ENCODE data around the gene ALG12. TPM values are rescaled to one million over a fixed set of nuclear protein-coding genes. Genes with fewer than 3 reads are reported as not detected.

ALG12 gene
- polyA plus RNA-seq, 1 donor from 2014 or later, result 14.3 TPM

- no peaks in the 10 kb centered on the region for H3K9me2 ChIP-seq (ENCODE audit: insufficient read depth, low read length)
- no peak overlapping the region for H3K27ac ChIP-seq (ENCODE audit: low read length)
- H3K36me3 ChIP-seq (ENCODE audit: insufficient read depth, low read length), result no peaks in the 10 kb centered on the region
- no peak overlapping the region for H3K4me3 ChIP-seq (ENCODE audit: low read length)
- no peak overlapping the region for H2AFZ ChIP-seq (ENCODE audit: low read depth, low read length)
- H3K4me2 ChIP-seq (ENCODE audit: low read length), result no peak overlapping the region
- H3K27me3 ChIP-seq (ENCODE audit: insufficient read depth, low read depth, low read length), result no peaks in the 10 kb centered on the region
- no peaks in the 10 kb centered on the region for H4K20me1 ChIP-seq (ENCODE audit: insufficient read depth)
- no peak overlapping the region for H3K9ac ChIP-seq (ENCODE audit: low read length)
- no peaks in the 10 kb centered on the region for H3K79me2 ChIP-seq (replicated peaks; ENCODE audit: insufficient read depth, low read length)
- H3F3A ChIP-seq (ENCODE audit: insufficient read depth, low read length, poor library complexity, severe bottlenecking), result no peaks in the 10 kb centered on the region
- TF ChIP-seq REST (IDR thresholded peaks at IDR 0.05; ENCODE audit: borderline replicate concordance) (no peak), EP300 (conservative IDR thresholded peaks at IDR 0.05; ENCODE audit: poor library complexity, severe bottlenecking) (no peak), MXI1 (conservative IDR thresholded peaks at IDR 0.05; ENCODE audit: poor library complexity, severe bottlenecking) (no peak), EZH2 (IDR thresholded peaks at IDR 0.05; ENCODE audit: borderline replicate concordance, insufficient read depth, low read length, poor library complexity, severe bottlenecking) (no peak), RAD21 (conservative IDR thresholded peaks at IDR 0.05) (no peak), SMC3 (conservative IDR thresholded peaks at IDR 0.05; ENCODE audit: poor library complexity) (no peak), POLR2AphosphoS5 (IDR thresholded peaks at IDR 0.05) (no peak), TAF1 (IDR thresholded peaks at IDR 0.05; ENCODE audit: low read depth) (no peak)
- TF ChIP-seq, protein P1, sequence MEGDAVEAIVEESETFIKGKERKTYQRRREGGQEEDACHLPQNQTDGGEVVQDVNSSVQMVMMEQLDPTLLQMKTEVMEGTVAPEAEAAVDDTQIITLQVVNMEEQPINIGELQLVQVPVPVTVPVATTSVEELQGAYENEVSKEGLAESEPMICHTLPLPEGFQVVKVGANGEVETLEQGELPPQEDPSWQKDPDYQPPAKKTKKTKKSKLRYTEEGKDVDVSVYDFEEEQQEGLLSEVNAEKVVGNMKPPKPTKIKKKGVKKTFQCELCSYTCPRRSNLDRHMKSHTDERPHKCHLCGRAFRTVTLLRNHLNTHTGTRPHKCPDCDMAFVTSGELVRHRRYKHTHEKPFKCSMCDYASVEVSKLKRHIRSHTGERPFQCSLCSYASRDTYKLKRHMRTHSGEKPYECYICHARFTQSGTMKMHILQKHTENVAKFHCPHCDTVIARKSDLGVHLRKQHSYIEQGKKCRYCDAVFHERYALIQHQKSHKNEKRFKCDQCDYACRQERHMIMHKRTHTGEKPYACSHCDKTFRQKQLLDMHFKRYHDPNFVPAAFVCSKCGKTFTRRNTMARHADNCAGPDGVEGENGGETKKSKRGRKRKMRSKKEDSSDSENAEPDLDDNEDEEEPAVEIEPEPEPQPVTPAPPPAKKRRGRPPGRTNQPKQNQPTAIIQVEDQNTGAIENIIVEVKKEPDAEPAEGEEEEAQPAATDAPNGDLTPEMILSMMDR (IDR thresholded peaks at IDR 0.05; ENCODE audit: poor library complexity, severe bottlenecking), result no peak
- H3K9me3 ChIP-seq (ENCODE audit: low read length), result no peaks in the 10 kb centered on the region
Observed at GRCh38 chr22:49951000-49951677, 32.9 kb upstream of the ALG12 start.

- Histone ChIP-seq H3K4me2 (ENCODE audit: low read length) (no peak overlapping the region), H3K36me3 (ENCODE audit: insufficient read depth, low read length) (no peaks in the 10 kb centered on the region)
Observed at GRCh38 chr22:49950396-49950994, 32.3 kb upstream of the ALG12 start.

More at GRCh38 chr22:49950396-49950994, 32.3 kb upstream of the ALG12 start:
- Histone ChIP-seq H3K9me2 (ENCODE audit: insufficient read depth, low read length) (no peaks in the 10 kb centered on the region), H3K27me3 (ENCODE audit: insufficient read depth, low read depth, low read length) (no peaks in the 10 kb centered on the region), H3K4me3 (ENCODE audit: low read length) (no peak overlapping the region), H3K9me3 (ENCODE audit: low read length) (no peaks in the 10 kb centered on the region), H3K79me2 (replicated peaks; ENCODE audit: insufficient read depth, low read length) (no peaks in the 10 kb centered on the region), H3K9ac (ENCODE audit: low read length) (no peak overlapping the region), H2AFZ (ENCODE audit: low read depth, low read length) (no peak overlapping the region), H3K27ac (ENCODE audit: low read length) (no peak overlapping the region), H3F3A (ENCODE audit: insufficient read depth, low read length, poor library complexity, severe bottlenecking) (no peaks in the 10 kb centered on the region), H4K20me1 (ENCODE audit: insufficient read depth) (no peaks in the 10 kb centered on the region)
- no peak for TF ChIP-seq EZH2 (IDR thresholded peaks at IDR 0.05; ENCODE audit: borderline replicate concordance, insufficient read depth, low read length, poor library complexity, severe bottlenecking)

Data from neural cell (in vitro differentiated cells).